WTC11 (cell line): ENCODE measurements around the gene MRPL46. TPM values are rescaled to one million over a fixed set of nuclear protein-coding genes. Genes with fewer than 3 reads are reported as not detected.

Experiments
- ATAC-seq: fragments of 200-7000 bp; cut with Tn5 transposase; 2 replicates; pipeline ENCODE4 v1.10.0; 2021; ENCODE audit warnings: mild to moderate bottlenecking, moderate library complexity
- CTCF ChIA-PET: fragments of 300-600 bp; sonication (Branson Sonifier 250); formaldehyde crosslinking; loops from one replicate; lab custom pipeline; 2021; ENCODE audit warnings: antibody characterized with exemption; lab: Charles Lee
- POLR2A ChIA-PET: fragments of 350-600 bp; sonication (Branson Sonifier 250); formaldehyde crosslinking; loops from one replicate; lab custom pipeline; 2021; ENCODE audit warnings: antibody characterized with exemption; lab: Charles Lee
- DNase-seq: peaks from one replicate; pipeline ENCODE4 v3.0.0; 2021; ENCODE audit warnings: low spot score
- H3K27ac Mint-ChIP-seq: 2 replicates; pipeline ENCODE4 v1.8.0; 2021; ENCODE audit warnings: mixed read lengths
- H3K27me3 Mint-ChIP-seq: 2 replicates; pipeline ENCODE4 v1.8.0; 2021; ENCODE audit warnings: low read depth, mild to moderate bottlenecking, moderate library complexity, mixed read lengths
- H3K36me3 Mint-ChIP-seq: 2 replicates; pipeline ENCODE4 v1.8.0; 2021; ENCODE audit warnings: mixed read lengths
- H3K4me1 Mint-ChIP-seq: 2 replicates; pipeline ENCODE4 v1.8.0; 2022; ENCODE audit warnings: mixed read lengths
- H3K4me3 Mint-ChIP-seq: 2 replicates; pipeline ENCODE4 v1.8.0; 2021; ENCODE audit warnings: mild to moderate bottlenecking, moderate library complexity, mixed read lengths
- H3K9me3 Mint-ChIP-seq: 2 replicates; pipeline ENCODE4 v1.8.0; 2021; ENCODE audit warnings: mixed read lengths
- ATF1 ChIP-seq: sonication (generic); formaldehyde crosslinking; IDR thresholded peaks from 2 replicates; pipeline ENCODE4 v1.8.1; 2023; ENCODE audit warnings: mild to moderate bottlenecking, moderate library complexity, missing genetic modification reagents
- EMX1 ChIP-seq: fragments of 250-450 bp; sonication (Bioruptor Pico); IDR thresholded peaks from 2 replicates; pipeline ENCODE4 v1.8.0; 2021; ENCODE audit warnings: mild to moderate bottlenecking
- FOXJ3 ChIP-seq: sonication (generic); formaldehyde crosslinking; IDR thresholded peaks from 2 replicates; pipeline ENCODE4 v1.9.0; 2021; ENCODE audit warnings: missing genetic modification reagents, mild to moderate bottlenecking, borderline replicate concordance
- FOXP1 ChIP-seq: sonication (generic); formaldehyde crosslinking; IDR thresholded peaks from 2 replicates; pipeline ENCODE4 v1.8.0; 2022; ENCODE audit warnings: missing genetic modification reagents, mild to moderate bottlenecking, moderate library complexity, borderline replicate concordance
- HMGA2 ChIP-seq: fragments of 250-450 bp; sonication (Bioruptor Pico); IDR thresholded peaks from 2 replicates; pipeline ENCODE4 v1.4.0; 2021; ENCODE audit warnings: mild to moderate bottlenecking, moderate library complexity
- SMAD3 ChIP-seq: sonication (generic); formaldehyde crosslinking; IDR thresholded peaks from 2 replicates; pipeline ENCODE4 v1.8.0; 2022; ENCODE audit warnings: missing genetic modification reagents, mild to moderate bottlenecking, borderline replicate concordance
- ZNF138 ChIP-seq: sonication (generic); formaldehyde crosslinking; conservative IDR thresholded peaks from 2 replicates; pipeline ENCODE4 v1.8.1; 2022; ENCODE audit warnings: mild to moderate bottlenecking, moderate library complexity, missing genetic modification reagents
- ZNF263 ChIP-seq: sonication (generic); formaldehyde crosslinking; IDR thresholded peaks from 2 replicates; pipeline ENCODE4 v1.8.1; 2022; ENCODE audit warnings: low read depth, mild to moderate bottlenecking, moderate library complexity, missing genetic modification reagents
- ZNF317 ChIP-seq: sonication (generic); formaldehyde crosslinking; IDR thresholded peaks from 2 replicates; pipeline ENCODE4 v1.8.1; 2023; ENCODE audit warnings: low read depth, mild to moderate bottlenecking, moderate library complexity, missing genetic modification reagents, borderline replicate concordance
- ZNF423 ChIP-seq: fragments of 250-450 bp; sonication (Bioruptor Pico); IDR thresholded peaks from 2 replicates; pipeline ENCODE4 v2.1.2; 2022; ENCODE audit warnings: mild to moderate bottlenecking, moderate library complexity
- total RNA-seq: library from RNA; stranded (reverse); gene quantifications from 3 replicates; pipeline ENCODE4 v1.2.3, GENCODE V29; 2021
- TF ChIP-seq, protein P1 (sequence below): sonication (generic); formaldehyde crosslinking; conservative IDR thresholded peaks from 2 replicates; pipeline ENCODE4 v1.8.1; 2023; ENCODE audit warnings: mild to moderate bottlenecking, low read depth, missing genetic modification reagents, moderate library complexity
- TF ChIP-seq, protein P2 (sequence below): fragments of 200-600 bp; IDR thresholded peaks from 2 replicates; pipeline ENCODE4 v1.8.0; 2022; ENCODE audit warnings: antibody characterized with exemption
- TF ChIP-seq, protein P3 (sequence below): sonication (generic); formaldehyde crosslinking; conservative IDR thresholded peaks from 2 replicates; pipeline ENCODE4 v1.8.1; 2022; ENCODE audit warnings: mild to moderate bottlenecking, missing genetic modification reagents
- TF ChIP-seq, protein P4 (sequence below): sonication (generic); formaldehyde crosslinking; IDR thresholded peaks from 2 replicates; pipeline ENCODE4 v1.8.0; 2022; ENCODE audit warnings: missing genetic modification reagents
- TF ChIP-seq, protein P5 (sequence below): sonication (generic); formaldehyde crosslinking; IDR thresholded peaks from 2 replicates; pipeline ENCODE4 v1.8.1; 2022; ENCODE audit warnings: mild to moderate bottlenecking, missing genetic modification reagents, moderate library complexity, borderline replicate concordance

Gene MRPL46
- total RNA-seq, 1 experiment from 2014 or later, result 26.8 TPM

DNA sequence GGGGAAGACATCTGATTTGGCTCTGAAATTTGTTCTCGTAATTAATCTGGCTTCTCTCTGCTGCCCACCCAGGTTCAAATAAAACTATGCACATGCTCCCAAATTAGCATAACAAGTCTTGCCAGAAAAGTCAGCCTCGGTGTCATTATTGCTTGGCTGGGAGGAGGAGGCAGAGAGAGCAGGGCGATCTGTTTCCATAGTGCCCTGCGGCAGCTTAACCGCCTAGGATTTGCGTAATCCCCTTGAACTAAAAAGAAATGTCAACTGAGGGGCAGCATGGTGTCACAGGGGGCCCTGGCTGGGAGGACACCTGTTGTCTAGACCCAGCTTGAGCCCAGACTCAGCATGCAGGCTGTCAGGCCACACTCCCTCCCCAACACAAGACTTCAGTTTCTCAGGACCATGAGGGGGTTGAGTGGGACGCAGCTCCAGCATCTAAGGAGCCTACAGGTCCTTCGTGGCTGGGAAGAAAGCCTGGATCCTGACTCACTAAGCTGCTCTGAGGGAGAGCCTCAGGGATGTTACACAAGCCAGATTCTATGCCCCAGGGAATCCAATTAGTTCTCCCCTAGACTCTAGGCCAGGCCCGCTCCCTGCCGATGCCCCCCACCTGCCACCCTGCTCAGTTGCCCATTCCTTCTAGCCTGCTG, 17.6 kb upstream of the MRPL46 start:
- DNase-seq (no peak), ATAC-seq (peak; percentile 49)
- Mint-ChIP-seq H3K27me3 (peaks cover 8% of the 10 kb centered on the region; the same call in 1 of the 2 replicates), H3K9me3 (no peaks in the 10 kb centered on the region), H3K4me1 (peaks cover 55% of the 10 kb centered on the region)
- POLR2A ChIA-PET, result no interaction called here
- TF ChIP-seq FOXP1 (CRISPR knock-in tag) (0 out of 2 replicates have a peak, but pooled peaks have one; percentile 38), ZNF423 (CRISPR knock-in tag) (peak; percentile 78), SMAD3 (CRISPR knock-in tag) (no peak)
- TF ChIP-seq, protein P1, sequence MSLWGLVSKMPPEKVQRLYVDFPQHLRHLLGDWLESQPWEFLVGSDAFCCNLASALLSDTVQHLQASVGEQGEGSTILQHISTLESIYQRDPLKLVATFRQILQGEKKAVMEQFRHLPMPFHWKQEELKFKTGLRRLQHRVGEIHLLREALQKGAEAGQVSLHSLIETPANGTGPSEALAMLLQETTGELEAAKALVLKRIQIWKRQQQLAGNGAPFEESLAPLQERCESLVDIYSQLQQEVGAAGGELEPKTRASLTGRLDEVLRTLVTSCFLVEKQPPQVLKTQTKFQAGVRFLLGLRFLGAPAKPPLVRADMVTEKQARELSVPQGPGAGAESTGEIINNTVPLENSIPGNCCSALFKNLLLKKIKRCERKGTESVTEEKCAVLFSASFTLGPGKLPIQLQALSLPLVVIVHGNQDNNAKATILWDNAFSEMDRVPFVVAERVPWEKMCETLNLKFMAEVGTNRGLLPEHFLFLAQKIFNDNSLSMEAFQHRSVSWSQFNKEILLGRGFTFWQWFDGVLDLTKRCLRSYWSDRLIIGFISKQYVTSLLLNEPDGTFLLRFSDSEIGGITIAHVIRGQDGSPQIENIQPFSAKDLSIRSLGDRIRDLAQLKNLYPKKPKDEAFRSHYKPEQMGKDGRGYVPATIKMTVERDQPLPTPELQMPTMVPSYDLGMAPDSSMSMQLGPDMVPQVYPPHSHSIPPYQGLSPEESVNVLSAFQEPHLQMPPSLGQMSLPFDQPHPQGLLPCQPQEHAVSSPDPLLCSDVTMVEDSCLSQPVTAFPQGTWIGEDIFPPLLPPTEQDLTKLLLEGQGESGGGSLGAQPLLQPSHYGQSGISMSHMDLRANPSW (CRISPR knock-in tag), result no peak
- TF ChIP-seq, all 79 proteins: peak for 2
- H3K4me3 Mint-ChIP-seq, result no peak overlapping the region
- no peak overlapping the region for H3K27ac Mint-ChIP-seq
- H3K36me3 Mint-ChIP-seq, result no peaks in the 10 kb centered on the region
- CTCF ChIA-PET, result interaction anchor here (0.8 to 2.3 kb wide), 5 partner anchors 18 to 170 kb away, joined by 3 to 9 read pairs (median 3); partner anchors contain the start of genes MRPL46 and MRPS11

DNA sequence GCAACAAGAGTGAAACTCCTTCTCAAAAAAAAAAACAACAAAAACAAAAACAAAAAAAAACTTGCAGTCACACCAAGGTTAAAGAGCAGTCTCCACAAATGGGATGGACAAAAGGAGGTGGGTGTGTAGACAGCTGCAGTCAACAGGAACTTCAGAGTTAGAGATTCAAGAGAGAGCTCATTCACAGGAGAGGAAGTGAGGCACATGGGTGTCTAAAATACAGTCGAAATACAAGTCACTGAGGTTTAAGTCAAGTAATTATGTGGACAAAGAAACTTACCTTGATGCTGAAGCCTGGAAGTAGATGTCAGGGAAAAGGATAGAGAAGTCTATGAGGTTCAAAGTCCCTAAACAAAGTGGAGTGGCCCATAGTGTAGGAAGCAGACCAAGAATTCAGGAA, 15.1 kb upstream of the MRPL46 start:
- DNase-seq, result no peak
- H3K36me3 Mint-ChIP-seq, result peaks cover 6% of the 10 kb centered on the region
- TF ChIP-seq ATF1, result no peak
- TF ChIP-seq FOXP1 (CRISPR knock-in tag), result no peak
- TF ChIP-seq FOXJ3, result no peak
- TF ChIP-seq ZNF317 (CRISPR knock-in tag), result no peak
- TF ChIP-seq, protein P2, sequence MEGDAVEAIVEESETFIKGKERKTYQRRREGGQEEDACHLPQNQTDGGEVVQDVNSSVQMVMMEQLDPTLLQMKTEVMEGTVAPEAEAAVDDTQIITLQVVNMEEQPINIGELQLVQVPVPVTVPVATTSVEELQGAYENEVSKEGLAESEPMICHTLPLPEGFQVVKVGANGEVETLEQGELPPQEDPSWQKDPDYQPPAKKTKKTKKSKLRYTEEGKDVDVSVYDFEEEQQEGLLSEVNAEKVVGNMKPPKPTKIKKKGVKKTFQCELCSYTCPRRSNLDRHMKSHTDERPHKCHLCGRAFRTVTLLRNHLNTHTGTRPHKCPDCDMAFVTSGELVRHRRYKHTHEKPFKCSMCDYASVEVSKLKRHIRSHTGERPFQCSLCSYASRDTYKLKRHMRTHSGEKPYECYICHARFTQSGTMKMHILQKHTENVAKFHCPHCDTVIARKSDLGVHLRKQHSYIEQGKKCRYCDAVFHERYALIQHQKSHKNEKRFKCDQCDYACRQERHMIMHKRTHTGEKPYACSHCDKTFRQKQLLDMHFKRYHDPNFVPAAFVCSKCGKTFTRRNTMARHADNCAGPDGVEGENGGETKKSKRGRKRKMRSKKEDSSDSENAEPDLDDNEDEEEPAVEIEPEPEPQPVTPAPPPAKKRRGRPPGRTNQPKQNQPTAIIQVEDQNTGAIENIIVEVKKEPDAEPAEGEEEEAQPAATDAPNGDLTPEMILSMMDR, result no peak
- TF ChIP-seq, protein P3, sequence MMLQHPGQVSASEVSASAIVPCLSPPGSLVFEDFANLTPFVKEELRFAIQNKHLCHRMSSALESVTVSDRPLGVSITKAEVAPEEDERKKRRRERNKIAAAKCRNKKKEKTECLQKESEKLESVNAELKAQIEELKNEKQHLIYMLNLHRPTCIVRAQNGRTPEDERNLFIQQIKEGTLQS (CRISPR knock-in tag), result no peak
- TF ChIP-seq HMGA2 (CRISPR knock-in tag), result no peak
- TF ChIP-seq ZNF263, result no peak
- TF ChIP-seq, protein P4, sequence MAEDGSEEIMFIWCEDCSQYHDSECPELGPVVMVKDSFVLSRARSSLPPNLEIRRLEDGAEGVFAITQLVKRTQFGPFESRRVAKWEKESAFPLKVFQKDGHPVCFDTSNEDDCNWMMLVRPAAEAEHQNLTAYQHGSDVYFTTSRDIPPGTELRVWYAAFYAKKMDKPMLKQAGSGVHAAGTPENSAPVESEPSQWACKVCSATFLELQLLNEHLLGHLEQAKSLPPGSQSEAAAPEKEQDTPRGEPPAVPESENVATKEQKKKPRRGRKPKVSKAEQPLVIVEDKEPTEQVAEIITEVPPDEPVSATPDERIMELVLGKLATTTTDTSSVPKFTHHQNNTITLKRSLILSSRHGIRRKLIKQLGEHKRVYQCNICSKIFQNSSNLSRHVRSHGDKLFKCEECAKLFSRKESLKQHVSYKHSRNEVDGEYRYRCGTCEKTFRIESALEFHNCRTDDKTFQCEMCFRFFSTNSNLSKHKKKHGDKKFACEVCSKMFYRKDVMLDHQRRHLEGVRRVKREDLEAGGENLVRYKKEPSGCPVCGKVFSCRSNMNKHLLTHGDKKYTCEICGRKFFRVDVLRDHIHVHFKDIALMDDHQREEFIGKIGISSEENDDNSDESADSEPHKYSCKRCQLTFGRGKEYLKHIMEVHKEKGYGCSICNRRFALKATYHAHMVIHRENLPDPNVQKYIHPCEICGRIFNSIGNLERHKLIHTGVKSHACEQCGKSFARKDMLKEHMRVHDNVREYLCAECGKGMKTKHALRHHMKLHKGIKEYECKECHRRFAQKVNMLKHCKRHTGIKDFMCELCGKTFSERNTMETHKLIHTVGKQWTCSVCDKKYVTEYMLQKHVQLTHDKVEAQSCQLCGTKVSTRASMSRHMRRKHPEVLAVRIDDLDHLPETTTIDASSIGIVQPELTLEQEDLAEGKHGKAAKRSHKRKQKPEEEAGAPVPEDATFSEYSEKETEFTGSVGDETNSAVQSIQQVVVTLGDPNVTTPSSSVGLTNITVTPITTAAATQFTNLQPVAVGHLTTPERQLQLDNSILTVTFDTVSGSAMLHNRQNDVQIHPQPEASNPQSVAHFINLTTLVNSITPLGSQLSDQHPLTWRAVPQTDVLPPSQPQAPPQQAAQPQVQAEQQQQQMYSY (CRISPR knock-in tag), result no peak
- TF ChIP-seq, protein P5, sequence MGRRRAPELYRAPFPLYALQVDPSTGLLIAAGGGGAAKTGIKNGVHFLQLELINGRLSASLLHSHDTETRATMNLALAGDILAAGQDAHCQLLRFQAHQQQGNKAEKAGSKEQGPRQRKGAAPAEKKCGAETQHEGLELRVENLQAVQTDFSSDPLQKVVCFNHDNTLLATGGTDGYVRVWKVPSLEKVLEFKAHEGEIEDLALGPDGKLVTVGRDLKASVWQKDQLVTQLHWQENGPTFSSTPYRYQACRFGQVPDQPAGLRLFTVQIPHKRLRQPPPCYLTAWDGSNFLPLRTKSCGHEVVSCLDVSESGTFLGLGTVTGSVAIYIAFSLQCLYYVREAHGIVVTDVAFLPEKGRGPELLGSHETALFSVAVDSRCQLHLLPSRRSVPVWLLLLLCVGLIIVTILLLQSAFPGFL, result no peak
- no peak for TF ChIP-seq EMX1 (CRISPR knock-in tag)
- no peak for TF ChIP-seq ZNF138 (CRISPR knock-in tag)
- TF ChIP-seq, all 79 proteins: peak for 0
- no peak for ATAC-seq
- Mint-ChIP-seq H3K27ac (no peak overlapping the region), H3K9me3 (no peaks in the 10 kb centered on the region), H3K27me3 (peaks cover 8% of the 10 kb centered on the region; the same call in 1 of the 2 replicates), H3K4me1 (peaks cover 38% of the 10 kb centered on the region), H3K4me3 (no peak overlapping the region)
- ChIA-PET POLR2A (interaction anchor here (0.7 to 0.9 kb wide), 2 partner anchors 123 to 1275 kb away, joined by 3 to 4 read pairs; no protein-coding TSS in a partner anchor), CTCF (interaction anchor here (1.0 kb wide), 2 partner anchors 12 to 129 kb away, joined by 3 to 4 read pairs; no protein-coding TSS in a partner anchor)
